HG02642 (cell line): ENCODE results near the gene RAX.
A peak's percentile ranks its signal among the peaks of the same experiment; 100 is the strongest.
"Not testable (repeated sequence)": the region's sequence is repeated elsewhere in the genome, so short reads cannot be mapped to it uniquely, and the experiment has no call there.

Experiments
- ATAC-seq: cut with Tn5 transposase; IDR thresholded peaks from one replicate; pipeline ENCODE4 v1.9.1; 2021; ENCODE audit warnings: mild to moderate bottlenecking; ENCODE audit not compliant: unreplicated experiment, poor library complexity

Gene RAX

GRCh38 chr18:59274533-59274928, 1.3 kb upstream of the RAX start:
- no peak for ATAC-seq

DNA sequence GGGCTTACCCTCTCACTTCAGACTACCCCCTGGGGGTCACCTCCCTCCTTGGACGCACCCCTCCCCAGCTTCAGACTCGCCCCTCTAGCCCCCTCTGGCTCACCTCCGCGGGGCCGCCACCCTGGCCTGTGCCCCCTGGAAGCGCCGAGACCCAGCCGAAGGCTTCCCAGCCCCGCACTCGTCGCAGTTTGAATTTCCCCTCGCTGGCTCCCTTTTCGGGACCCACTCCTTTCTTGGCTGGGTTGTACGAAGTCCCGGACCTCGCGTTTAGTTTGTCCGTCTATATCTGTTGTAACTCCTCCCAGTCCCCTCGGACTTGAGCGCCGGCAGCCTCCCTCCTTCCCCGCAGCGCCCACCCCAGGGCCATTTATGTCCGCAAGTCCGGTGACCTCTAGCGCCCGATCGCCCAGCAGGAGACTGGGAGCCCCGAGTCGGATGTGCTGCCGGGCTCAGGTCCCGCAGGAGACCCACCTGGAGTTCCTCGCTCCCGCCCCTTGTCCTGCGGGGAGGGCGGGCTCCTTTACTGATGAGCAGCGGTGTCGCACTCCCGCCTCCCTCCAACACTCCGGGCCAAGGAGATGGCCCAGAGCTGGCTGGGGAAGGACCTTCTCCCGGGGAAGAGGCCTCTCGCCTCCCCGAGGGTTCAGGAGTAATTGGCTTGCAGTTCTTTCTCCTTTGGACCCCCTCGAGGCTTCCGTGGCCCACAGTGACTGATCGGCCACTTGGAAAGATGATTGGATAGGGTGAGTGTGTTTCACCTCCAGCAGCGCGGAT, 692 bp upstream of the RAX start:
- no peak for ATAC-seq

GRCh38 chr18:59272221-59272888, 899 bp downstream of the RAX start:
- ATAC-seq = peak; percentile 40

DNA sequence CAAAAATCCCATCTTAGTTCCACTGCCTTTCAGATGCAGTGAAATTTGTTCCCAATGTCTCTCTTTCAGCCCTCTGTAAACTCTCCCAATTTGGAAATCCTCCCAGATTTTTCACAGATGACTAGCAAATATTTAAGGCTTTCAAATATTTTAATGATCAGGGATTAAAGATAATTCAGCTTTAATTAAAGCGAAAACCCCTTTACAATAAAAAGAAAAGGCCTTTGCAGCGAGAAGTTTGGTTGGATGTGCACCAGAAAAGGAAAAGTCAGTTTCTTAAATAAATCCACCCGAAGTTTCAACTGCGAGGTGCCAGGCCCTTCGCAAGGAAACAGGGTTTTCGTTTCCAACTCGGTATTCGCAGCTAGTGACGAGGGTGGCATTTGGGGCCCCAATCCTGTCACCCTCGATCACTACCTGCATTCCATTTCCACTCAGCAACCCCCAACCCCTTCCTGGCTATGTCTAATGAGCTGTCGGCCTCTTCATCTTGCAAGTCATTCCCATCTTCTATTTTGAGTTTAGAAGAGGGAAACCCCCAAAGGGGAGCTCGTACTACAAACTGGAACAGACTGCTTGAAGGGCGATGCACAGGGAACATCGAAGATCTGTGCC, 1.5 kb downstream of the RAX start:
- no peak for ATAC-seq

DNA sequence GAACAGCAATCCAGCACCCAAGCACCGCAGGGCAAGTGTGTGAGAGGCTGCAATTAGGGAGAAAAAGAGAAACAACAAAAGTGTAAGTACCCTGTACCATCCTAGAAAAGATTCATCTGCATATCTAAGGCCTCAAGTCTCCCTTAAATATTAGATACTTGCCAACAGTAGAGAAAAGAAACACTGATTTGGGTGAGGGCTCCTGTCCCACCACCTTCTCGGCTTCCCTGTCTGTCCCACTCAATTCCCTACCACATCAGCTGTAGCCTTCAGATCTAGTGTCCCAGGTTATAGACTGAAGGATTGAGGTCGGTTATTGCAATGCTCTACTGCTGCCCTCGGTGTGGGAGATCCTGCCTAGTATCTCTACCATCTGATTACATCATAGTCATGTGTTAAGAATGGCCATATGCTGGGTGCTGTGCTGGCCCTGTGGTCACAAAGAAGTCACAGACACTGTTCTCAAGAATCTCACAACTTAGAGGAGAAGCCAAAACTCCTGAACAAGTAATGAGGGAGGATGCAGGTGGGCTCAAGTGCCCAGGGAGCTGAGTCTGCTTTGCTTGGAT, 2.5 kb downstream of the RAX start:
- no peak for ATAC-seq

DNA sequence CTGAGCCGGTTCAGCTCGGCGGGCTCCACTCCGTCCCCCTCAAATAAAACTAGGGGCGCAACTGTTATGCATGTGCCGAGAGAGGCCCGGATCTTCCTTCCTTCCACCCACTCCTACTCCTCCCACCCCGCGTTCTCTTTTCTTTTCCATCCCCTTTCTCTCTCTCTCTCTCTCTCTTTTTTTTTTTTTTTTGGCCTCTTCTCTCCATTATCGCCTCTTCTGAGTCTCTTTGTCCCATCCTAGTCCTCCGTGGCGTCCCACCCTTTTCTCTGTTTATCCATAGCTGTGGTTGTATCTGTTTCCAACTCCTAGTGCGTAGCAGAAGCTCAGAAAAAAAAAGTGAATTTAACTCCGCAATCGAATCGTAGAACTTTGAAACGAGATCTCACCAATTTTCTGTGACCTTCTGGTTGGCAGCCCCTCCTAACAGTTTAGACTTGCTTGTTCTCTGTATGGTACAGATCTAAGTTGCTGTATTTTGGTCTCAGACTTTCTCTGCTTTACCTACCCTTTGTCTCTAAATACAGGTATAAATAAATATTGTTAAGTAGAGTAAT, 3.6 kb downstream of the RAX start:
- ATAC-seq = no peak

DNA sequence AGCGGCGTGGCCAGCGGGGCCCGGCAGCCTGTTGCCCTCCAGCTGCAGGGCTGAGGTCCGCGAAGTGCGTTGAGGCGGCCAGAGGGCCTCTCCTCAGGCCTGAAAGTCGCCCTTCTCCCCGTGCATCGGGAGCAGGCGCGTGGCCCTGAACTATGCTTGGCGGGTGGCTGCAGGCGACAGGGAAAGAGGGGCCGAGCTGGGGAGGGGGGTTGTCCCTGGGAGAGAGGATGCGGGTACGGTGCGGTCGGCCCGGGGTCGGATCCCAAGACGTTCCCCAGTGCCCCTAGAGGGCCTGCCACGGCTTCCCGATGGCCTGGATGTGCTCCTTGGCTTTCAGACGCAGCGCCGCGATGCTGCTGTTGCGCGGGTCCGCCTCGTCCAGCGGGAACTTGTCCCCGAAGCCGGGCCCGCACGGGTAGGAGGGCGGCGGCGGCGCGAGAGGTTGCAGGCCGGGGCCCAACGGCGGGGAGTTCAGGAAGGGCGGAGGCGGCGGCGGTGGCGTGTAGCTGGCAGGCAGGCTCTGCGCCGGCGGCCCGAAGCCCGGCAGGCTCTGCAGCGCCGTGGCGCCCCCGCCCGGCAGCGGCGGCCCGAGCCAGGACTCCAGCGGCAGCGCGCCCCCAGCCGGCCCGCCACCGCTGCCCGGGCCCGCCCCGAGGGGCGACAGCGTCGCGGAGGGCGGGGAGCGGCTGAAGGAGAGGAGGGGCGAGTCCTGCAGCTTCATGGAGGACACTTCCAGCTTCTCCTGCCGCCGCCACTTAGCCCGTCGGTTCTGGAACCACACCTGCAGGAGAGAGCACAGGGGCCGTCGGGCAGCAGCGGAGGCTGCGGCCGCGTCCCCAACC, 4.3 kb downstream of the RAX start:
- peak; percentile 46 for ATAC-seq

DNA sequence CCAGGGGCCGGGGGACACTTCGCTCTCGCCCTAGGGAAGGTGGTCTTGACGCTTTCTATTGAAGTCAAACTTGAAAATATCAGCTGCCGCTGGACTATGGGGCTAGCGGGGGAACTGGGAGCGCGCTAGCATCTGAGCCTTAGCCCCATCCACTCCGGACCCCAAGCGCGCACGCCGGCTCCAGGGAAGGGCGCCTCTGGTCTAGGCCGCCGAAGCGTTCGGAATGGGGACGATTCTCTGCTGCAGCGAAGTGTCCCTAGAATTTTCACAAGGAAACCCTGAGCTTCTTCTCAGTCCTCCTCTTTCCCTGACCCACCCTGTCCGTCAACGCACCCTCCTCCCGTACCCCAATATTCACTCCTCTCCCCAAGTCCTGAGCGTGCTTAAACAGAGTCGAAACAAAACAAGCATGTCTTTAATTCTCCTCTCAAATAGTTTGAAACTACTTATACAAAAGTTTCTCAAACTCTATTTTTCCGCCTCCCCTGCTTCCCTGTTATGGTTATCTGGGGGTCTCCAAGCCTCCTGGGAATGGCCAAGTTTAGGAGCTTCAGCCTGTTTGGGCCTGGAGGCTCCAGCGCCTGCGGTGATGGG, 5.0 kb downstream of the RAX start:
- no peak for ATAC-seq

- no peak for ATAC-seq
Measured at GRCh38 chr18:59267503-59268126, 5.6 kb downstream of the RAX start.

DNA sequence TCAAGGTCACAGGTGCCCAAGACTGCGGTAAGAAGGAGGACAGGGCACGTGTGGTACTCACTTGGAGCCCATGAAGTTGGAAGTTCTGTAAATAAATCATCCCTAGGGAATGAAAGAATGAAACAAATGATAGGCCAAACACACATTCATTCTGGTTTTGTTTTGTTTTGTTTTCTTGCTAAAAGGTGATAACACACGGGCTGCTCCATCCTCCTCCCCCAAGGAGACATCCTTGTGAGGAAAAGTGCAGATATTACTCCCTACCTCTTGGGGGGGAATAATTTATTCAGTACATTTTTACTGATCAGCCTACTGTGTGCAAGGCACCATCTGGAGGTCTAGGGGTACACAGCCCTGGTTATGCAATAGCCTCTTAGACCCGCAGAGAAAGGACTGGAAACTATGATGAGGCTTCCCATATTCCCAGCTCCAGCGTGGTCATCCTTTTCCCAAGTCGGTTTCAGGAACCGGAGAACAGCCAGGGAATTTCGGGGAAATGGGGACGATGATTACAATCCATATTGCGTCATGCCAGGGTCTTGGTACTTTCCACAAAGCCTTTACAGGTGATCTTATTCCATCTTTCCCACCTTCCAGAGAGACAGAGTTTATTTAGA, 6.3 kb downstream of the RAX start:
- ATAC-seq = no peak

GRCh38 chr18:59266459-59266858, 6.8 kb downstream of the RAX start:
- ATAC-seq = no peak

DNA sequence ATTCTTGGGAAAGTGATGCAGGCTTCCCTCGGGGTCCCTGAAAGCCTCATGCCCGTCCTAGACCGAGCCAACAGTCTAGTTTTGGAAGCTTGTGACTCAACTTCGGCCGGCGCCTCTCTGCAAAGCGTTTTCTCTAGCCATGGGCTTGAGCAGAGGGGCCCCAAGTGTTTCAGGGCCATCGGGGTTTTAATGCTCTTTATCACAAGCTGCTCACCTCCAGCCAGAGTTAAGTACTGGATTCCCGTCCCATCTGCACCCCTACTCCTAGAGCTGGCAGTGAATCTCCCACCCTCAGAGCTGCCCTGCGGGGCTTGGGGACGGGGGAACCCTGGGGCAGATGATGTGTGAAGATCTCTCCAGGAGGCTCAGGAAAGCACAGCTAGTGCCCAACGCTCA, 7.3 kb downstream of the RAX start:
- ATAC-seq = no peak

GRCh38 chr18:59265246-59265973, 7.8 kb downstream of the RAX start:
- ATAC-seq = no peak

GRCh38 chr18:59264651-59265245, 8.5 kb downstream of the RAX start:
- no peak for ATAC-seq

DNA sequence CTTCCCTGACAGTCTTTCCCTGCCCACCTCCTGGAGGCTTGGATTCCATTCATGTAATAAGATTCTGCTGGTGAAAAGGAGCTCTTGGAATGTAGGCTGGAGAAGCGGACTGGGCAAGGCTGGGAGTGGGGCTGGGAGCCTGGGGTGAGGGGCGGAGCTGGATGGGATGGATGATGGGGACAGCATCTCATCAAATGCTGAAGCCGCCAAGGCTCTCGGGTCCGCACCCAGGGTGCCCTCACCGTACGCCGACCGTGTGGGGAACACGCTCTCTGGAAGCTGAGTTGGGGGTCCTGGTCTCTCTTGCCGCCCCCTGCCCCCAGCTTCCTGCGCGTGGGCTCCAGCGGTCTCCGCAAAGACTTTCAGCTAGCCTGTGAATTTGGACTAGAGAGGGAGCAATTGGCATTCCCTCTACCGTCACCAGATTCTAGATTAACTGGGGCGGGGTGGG, 9.1 kb downstream of the RAX start:
- no peak for ATAC-seq

DNA sequence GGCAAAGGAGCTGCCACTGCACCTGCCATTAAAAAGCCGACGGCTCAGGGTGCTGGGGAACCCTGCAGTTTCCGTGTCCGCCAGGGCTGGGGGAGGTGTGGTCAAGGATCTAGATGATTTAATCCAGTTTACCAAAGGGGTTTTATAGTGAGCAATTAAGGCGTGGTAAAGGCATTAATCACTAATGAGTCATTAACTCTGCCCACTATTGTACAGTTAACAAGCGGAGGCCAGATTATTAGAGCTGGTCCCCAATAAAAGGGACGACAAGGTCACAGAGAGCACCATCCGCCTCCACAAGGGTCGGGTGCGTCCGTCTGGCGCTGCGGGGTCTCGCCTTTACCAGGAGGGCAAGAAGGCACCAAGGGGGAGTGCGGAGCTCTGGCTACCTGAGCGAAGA, 9.6 kb downstream of the RAX start:
- ATAC-seq = no peak

DNA sequence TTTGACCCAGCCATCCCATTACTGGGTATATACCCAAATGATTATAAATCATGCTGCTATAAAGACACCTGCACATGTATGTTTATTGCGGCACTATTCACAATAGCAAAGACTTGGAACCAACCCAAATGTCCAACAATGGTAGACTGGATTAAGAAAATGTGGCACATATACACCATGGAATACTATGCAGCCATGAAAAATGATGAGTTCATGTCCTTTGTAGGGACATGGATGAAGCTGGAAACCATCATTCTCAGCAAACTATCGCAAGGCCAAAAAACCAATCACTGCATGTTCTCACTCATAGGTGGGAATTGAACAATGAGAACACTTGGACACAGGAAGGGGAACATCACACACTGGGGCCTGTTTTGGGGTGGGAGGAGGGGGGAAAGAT, 11.0 kb downstream of the RAX start:
- not testable (repeated sequence) for ATAC-seq

GRCh38 chr18:59261842-59262241, 11.4 kb downstream of the RAX start:
- not testable (repeated sequence) for ATAC-seq
